Smooth muscle cell (in vitro differentiated cells): Measurements from ENCODE around the gene RNF227. TPM values are rescaled to one million over a fixed set of nuclear protein-coding genes. Genes with fewer than 3 reads are reported as not detected.

Source experiments
- DNase-seq: peaks from one replicate; lab custom pipeline; 2025; ENCODE audit not compliant: unreplicated experiment; lab: John Stamatoyannopoulos, UW
- H2AFZ ChIP-seq: fragments of 200-600 bp; sonication (generic); 2 replicates; pipeline ENCODE4 v1.6.0; 2016; ENCODE audit warnings: antibody characterized with exemption, low read depth, mild to moderate bottlenecking
- H3F3A ChIP-seq: fragments of 200-600 bp; sonication (generic); 2 replicates; pipeline ENCODE4 v1.6.0; 2017; ENCODE audit warnings: antibody characterized with exemption, low read depth
- H3K27ac ChIP-seq: fragments of 200-600 bp; sonication (generic); 2 replicates; pipeline ENCODE4 v1.5.1; 2016; ENCODE audit warnings: low read depth, mild to moderate bottlenecking
- H3K27me3 ChIP-seq: fragments of 200-600 bp; sonication (generic); 2 replicates; pipeline ENCODE4 v1.6.1; 2016; ENCODE audit warnings: low read depth, mild to moderate bottlenecking
- H3K36me3 ChIP-seq: fragments of 200-600 bp; sonication (generic); 2 replicates; pipeline ENCODE4 v1.5.1; 2016; ENCODE audit warnings: low read depth
- H3K4me1 ChIP-seq: fragments of 200-600 bp; sonication (generic); 2 replicates; pipeline ENCODE4 v1.5.1; 2016; ENCODE audit warnings: low read depth
- H3K4me2 ChIP-seq: fragments of 200-600 bp; sonication (generic); 2 replicates; pipeline ENCODE4 v1.6.0; 2016; ENCODE audit warnings: mild to moderate bottlenecking
- H3K4me3 ChIP-seq: fragments of 200-600 bp; sonication (generic); 2 replicates; pipeline ENCODE4 v1.5.1; 2016; ENCODE audit warnings: mild to moderate bottlenecking
- H3K79me2 ChIP-seq: fragments of 200-600 bp; sonication (generic); 2 replicates; pipeline ENCODE4 v1.6.0; 2016; ENCODE audit warnings: low read depth, mild to moderate bottlenecking
- H3K9ac ChIP-seq: fragments of 200-600 bp; sonication (generic); 2 replicates; pipeline ENCODE4 v1.6.0; 2016; ENCODE audit warnings: low read depth
- H3K9me3 ChIP-seq: fragments of 200-600 bp; sonication (generic); replicated peaks from 2 replicates; pipeline ENCODE4 v1.5.1; 2016; ENCODE audit warnings: low read depth
- H4K20me1 ChIP-seq: fragments of 200-600 bp; sonication (generic); 2 replicates; pipeline ENCODE4 v1.6.0; 2016; ENCODE audit warnings: low read depth
- WGBS: methylation state at CpG from one replicate; pipeline ENCODE4 v1.1.7; 2016; ENCODE audit warnings: low lambda C conversion rate; 5-methylcytosine and 5-hydroxymethylcytosine counted together
- polyA plus RNA-seq: library from polyadenylated mRNA; unstranded; fragments of >200 nt; fragmentation: Nextera tagmentation; extraction: Ambion mirVana; gene quantifications from 2 replicates; pipeline ENCODE4 v1.2.1, GENCODE V29; 2016
- total RNA-seq: library from RNA; depleted of rRNA; stranded (reverse); fragments of >200 nt; gene quantifications from 2 replicates; pipeline ENCODE4 v1.2.3, GENCODE V29; 2014
- TF ChIP-seq, protein P1 (sequence below): fragments of 200-600 bp; sonication (generic); IDR thresholded peaks from 2 replicates; pipeline ENCODE4 v1.5.1; 2017; ENCODE audit warnings: borderline replicate concordance, mild to moderate bottlenecking, antibody characterized with exemption; ENCODE audit not compliant: insufficient read depth, poor library complexity, severe bottlenecking

RNF227 gene
- total and polyA plus RNA-seq, 2 experiments from 2014 or later: 3.4 to 3.5 TPM

DNA sequence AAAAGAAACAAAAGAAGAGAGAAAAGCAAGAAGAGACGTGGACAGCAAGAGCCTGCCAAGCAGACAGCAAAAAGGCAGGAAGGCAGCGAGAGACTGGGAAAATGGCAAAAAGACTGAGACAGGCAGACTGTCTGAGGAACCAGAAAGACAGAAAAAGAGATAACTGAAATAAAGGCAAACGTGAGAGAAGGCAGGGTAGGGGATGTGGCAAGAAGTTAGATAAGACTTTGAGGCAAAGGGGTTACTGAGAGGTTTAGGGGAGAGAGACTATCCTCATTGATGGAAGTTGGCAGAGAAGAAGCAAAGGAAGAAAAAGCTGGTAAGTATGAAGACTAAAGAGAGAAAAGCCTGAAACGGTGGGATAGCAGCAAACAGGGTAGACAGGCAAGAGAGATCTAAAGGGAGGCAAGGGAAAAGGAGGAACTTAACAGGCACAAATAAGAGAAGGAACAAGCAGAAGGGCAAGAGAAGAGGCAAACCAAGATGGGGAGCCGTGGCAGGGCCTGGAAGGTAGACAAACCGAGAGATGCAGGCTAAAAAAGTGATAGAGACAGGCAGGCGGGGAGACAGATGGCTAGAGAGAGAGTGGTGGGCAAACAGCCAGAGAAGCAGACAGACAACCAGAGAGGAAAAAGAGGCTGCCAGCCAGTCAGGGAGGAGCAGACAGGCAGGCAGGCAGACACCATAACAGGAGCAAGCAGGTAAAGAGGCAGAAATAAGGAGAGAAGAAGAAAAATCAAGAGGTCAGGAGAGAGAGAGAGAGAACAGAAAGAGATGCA is 34.6 kb downstream of the RNF227 start:
- Histone ChIP-seq H3K4me3 (no peak overlapping the region), H3K4me2 (no peak overlapping the region), H3F3A (peaks cover 2% of the 10 kb centered on the region), H3K9me3 (no peaks in the 10 kb centered on the region), H3K36me3 (peaks cover 5% of the 10 kb centered on the region), H3K4me1 (peaks cover 20% of the 10 kb centered on the region), H3K27ac (no peak overlapping the region), H2AFZ (no peak overlapping the region), H4K20me1 (no peaks in the 10 kb centered on the region), H3K27me3 (no peaks in the 10 kb centered on the region), H3K9ac (no peak overlapping the region), H3K79me2 (peaks cover 18% of the 10 kb centered on the region)
- TF ChIP-seq, protein P1, sequence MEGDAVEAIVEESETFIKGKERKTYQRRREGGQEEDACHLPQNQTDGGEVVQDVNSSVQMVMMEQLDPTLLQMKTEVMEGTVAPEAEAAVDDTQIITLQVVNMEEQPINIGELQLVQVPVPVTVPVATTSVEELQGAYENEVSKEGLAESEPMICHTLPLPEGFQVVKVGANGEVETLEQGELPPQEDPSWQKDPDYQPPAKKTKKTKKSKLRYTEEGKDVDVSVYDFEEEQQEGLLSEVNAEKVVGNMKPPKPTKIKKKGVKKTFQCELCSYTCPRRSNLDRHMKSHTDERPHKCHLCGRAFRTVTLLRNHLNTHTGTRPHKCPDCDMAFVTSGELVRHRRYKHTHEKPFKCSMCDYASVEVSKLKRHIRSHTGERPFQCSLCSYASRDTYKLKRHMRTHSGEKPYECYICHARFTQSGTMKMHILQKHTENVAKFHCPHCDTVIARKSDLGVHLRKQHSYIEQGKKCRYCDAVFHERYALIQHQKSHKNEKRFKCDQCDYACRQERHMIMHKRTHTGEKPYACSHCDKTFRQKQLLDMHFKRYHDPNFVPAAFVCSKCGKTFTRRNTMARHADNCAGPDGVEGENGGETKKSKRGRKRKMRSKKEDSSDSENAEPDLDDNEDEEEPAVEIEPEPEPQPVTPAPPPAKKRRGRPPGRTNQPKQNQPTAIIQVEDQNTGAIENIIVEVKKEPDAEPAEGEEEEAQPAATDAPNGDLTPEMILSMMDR: no peak
- no peak for DNase-seq
- 69% methylated on average over 7 of the region's 7 CpGs for WGBS

DNA sequence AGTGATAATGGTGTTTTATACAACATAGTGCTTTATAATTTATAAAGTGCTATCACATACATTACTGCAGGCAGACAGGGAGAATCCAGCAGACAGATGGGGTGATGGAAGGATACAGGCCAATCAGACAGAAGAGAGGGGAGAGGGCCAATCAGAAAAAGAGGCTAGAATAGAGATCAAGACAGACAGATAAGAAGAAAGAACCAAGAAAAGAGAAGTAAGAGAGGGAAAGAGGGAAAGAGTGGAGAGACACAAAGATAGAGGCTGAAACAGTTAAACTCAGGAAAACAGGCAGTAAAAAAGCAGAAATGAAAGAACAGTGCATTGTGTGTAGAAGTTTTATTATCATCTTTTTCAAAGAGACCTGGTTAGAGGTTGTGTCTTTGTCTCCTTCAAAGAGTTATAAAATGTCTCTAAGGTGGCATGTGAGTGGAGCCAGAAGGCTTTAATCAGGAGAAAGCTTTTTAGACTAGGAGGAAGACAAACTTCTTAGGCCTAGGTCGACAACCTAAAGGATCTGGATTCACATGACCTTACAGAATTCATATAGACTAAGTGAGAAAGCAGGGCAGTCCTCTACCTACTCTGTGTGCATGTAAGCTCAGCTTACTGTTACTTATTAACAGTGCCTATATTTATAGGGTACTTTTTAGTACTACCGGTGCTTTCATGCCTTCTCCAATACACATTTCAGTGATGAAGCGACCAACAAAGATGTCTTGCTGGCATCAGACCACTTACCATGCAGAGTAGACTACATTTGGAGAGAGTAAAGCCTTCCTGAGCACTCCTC is 35.8 kb downstream of the RNF227 start:
- no peaks in the 10 kb centered on the region for H3K27me3 ChIP-seq
- H3K36me3 ChIP-seq: peaks cover 8% of the 10 kb centered on the region
- H2AFZ ChIP-seq: no peak overlapping the region
- WGBS: 89% methylated on average over 3 of the region's 3 CpGs
- no peak overlapping the region for H3K9ac ChIP-seq
- TF ChIP-seq, protein P1: no peak
- no peak for DNase-seq
- peaks cover 11% of the 10 kb centered on the region for H3K4me1 ChIP-seq
- H3K79me2 ChIP-seq: peaks cover 12% of the 10 kb centered on the region
- H3K4me2 ChIP-seq: no peak overlapping the region
- H3K4me3 ChIP-seq: no peak overlapping the region
- H3F3A ChIP-seq: no peaks in the 10 kb centered on the region
- H4K20me1 ChIP-seq: no peaks in the 10 kb centered on the region
- H3K9me3 ChIP-seq: no peaks in the 10 kb centered on the region
- H3K27ac ChIP-seq: no peak overlapping the region

DNA sequence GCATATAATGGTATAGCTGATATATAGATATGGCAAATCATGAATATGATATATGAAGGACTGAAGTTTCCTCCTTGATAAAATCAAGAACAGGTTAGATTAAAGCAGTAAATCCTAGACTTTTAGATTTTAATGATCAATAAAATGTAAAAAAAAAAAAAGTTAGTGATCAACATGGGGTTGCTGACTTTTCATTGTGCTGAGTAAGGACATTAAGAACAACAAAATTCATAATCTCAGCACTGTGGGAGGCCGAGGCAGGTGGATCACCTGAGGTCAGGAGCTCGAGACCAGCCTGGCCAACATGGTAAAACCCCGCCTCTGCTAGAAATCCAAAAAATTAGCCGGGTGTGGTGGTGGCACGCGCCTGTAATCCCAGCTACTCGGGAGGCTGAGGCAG is 37.9 kb downstream of the RNF227 start:
- no peak overlapping the region for H2AFZ ChIP-seq
- no peak for DNase-seq
- no peak overlapping the region for H3K27ac ChIP-seq
- H3K4me1 ChIP-seq: peaks cover 1% of the 10 kb centered on the region
- no peaks in the 10 kb centered on the region for H3K27me3 ChIP-seq
- H3K9me3 ChIP-seq: no peaks in the 10 kb centered on the region
- no peak overlapping the region for H3K4me3 ChIP-seq
- TF ChIP-seq, protein P1: no peak
- no peak overlapping the region for H3K4me2 ChIP-seq
- peaks cover 12% of the 10 kb centered on the region for H3K79me2 ChIP-seq
- H3F3A ChIP-seq: peaks cover 7% of the 10 kb centered on the region
- H3K9ac ChIP-seq: no peak overlapping the region
- H3K36me3 ChIP-seq: peaks cover 8% of the 10 kb centered on the region
- WGBS: over 99% methylated on average over 7 of the region's 7 CpGs
- H4K20me1 ChIP-seq: no peaks in the 10 kb centered on the region
